Islet precursor cell (in vitro differentiated cells): Measurements from ENCODE around the gene EPB42.
"Not testable (repeated sequence)": the region's sequence is repeated elsewhere in the genome, so short reads cannot be mapped to it uniquely, and the experiment has no call there.

Source experiments
- DNase-seq: peaks from one replicate; pipeline ENCODE4 v3.0.0-alpha.2; 2018

EPB42 gene

DNA sequence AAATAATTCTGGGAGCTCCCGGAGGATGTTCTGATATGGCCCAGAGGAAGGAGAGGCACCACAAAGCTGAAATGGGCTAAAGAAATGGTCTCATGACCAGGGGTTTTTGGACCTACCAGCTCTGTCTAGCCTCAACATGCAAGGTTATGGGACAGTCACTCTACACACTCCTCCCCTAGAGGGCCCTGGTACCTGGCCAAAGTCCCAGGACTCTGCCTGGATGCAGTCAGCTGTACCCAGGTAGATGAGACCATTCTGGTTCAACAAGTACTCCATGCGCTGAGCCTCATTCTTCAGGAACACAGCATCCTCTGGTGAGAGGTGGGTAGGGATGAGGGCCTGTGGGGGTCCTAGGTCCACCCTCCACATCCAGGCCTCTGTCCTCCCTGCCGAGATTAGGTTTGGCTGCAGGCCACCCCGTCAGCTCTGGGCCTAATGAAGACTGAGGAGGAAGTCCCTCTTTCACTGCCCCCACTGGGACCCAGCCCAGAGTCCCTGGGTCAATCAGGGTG, 9.5 kb downstream of the EPB42 start:
- peak; percentile 25 for DNase-seq

DNA sequence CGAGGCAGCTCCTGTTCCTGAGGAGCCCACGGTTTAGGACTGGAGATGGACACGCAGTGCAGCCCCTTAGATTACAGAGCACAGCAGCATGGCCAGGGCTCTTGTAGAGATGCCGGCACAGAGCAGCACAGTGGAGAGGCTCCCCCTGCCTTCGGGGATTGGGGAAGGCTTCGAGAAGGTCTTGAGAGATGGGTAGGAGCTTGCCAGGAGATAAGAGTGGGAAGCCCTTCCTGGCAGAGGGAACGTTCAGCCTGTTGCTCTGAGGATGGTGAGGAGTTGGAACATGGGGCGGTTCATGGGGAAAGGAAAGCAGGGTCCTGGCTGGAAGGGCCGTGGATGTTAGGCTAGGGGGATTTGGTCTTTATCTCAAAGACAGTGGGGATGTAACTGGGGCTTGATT, 10.0 kb downstream of the EPB42 start:
- no peak for DNase-seq

DNA sequence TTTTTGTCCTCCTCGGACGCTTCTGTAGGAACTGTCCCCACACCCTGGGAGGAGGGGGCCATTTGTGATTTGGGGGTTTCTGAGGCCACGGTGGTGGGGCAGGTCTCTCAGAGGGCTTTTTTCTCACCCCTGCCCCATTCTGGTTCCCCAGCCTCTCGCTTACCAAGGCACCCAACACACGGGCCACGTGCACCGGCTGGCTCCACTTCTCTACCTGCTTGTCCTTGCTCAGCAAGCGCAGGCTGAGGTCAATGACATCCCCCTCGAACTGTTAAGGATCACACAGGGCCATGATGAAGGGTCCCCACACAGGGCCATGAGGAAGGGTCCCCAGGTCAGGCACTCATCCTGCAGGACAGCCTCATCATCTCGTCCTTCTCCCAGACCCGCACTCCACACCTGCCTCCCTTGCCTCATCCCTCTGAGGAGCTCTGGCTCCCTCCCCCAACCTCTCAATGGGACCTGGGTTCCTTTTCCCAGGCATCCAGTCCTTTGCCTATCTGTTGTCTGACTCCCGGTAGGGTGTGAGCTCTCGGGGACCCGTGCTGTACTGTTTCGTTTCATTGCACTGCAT, 10.6 kb downstream of the EPB42 start:
- DNase-seq: peak; percentile 37

DNA sequence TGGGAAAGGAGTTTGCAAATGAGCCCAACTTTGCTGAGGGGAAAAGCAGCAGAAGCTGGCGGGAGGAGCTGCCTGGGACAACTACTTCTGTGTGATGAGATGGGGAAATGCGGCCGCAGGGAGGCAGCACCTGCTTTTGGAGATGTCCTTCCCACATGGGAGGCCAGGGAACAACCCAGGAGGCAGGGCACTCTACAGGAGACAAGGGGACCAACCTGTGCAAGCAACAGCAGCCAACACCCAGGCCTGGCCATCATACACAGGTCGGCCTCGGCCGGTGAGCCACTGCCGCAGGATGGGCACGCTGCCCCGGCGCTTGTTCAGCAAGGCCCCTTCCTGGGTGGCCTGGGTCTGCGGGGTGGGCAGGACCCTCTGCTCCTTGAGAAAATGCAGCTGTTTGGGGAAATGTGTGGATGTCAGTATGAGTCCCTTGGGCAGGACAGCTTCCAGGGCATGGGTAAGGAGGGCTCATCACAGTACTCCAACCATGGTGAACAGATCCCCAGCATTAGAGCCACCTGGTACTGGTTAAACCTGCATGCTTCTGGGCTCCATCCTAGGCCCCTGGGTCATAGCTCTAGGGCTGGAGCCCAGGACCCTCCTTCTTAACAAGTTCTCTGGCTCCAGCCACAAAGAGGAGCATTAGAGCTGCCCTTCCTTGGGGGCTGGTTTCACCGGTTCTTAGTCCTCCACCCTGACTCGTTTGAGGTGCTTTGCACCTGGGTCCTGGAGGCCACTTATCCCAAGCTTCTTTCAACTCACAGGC, 11.6 kb downstream of the EPB42 start:
- peak; percentile 77 for DNase-seq

DNA sequence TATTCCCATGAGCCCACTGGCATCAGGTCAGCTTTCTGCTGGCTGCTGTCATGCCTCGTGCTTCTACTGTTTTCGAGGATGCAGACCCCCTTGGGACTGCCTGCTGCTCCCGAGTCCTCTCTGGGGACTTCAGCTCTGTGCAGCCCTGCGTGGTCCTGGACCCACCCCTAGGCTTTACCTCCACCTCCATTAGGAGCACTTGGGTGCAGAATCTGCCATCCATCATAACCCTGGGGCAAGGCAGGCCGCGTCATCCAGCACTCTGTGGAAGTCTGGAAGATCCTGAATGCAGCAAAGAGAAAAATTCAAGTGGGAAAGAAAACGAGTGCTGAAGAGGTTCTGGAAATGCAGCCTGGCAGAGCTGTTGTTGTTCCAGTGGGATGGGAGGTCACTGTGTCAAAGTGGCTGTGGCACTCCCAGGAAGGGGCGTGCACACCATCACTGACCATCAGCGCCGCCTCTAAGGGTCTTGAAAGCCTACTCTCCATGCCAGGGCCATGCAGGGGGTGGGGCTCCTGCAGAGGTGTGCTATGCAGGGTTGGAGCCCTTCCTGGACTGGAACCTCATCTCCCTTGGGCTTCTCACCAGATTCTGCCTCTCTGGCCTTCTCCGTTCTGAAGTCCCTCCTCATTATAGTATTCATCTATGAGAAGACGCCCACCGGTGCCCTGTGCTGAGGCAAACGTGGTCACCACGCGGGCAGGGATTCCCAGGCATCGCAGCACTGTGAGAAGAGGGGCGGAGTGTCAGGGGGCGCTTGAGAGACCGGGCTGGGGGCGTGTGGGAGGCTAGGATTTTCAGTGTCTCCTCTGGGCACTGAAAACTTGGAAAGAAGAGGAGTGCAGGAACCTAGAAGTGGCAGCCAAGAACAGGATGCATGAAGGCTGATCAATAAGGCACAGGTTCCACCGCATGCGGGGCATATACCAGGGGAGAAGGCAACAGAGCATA, 12.5 kb downstream of the EPB42 start:
- DNase-seq: peak; percentile 45

DNA sequence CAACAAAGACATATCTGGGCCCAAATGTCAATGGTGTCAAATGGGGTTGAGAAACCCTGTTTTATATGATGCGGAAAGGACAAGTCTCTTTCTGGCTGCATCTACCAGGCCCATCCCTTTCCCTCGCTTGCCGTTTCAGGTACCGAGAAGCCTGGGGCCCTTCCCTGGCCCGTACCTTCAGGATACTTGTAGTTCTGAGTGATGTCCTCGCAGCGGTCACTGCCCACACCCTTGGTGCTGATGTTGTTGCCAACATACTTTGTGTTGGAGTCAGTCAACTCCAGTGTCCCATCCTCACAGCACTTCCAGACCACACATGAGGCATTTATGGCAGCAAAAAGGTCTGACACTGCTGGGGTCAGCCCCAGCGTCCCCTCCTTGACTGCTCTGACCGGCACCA, 13.8 kb downstream of the EPB42 start:
- DNase-seq: peak; percentile 32

DNA sequence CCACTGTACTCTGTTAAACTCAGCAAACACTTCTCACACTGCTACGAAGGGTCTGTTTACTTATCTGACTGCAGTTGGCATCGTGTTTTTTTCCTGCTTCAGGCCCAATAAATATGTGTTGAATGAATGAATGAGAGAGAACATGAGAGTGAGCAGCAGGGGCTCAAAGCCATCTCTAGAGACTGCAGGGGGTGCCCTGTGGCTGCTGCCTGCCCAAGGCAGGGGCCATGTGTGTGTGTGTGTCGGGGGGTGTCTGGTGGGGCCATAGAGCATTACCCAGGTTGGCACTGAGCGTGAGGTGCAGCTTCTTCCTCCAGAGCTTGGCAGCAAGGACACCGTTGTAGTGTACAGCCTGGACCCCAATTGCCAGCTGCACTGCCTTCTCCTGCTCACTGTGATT, 14.8 kb downstream of the EPB42 start:
- no peak for DNase-seq

DNA sequence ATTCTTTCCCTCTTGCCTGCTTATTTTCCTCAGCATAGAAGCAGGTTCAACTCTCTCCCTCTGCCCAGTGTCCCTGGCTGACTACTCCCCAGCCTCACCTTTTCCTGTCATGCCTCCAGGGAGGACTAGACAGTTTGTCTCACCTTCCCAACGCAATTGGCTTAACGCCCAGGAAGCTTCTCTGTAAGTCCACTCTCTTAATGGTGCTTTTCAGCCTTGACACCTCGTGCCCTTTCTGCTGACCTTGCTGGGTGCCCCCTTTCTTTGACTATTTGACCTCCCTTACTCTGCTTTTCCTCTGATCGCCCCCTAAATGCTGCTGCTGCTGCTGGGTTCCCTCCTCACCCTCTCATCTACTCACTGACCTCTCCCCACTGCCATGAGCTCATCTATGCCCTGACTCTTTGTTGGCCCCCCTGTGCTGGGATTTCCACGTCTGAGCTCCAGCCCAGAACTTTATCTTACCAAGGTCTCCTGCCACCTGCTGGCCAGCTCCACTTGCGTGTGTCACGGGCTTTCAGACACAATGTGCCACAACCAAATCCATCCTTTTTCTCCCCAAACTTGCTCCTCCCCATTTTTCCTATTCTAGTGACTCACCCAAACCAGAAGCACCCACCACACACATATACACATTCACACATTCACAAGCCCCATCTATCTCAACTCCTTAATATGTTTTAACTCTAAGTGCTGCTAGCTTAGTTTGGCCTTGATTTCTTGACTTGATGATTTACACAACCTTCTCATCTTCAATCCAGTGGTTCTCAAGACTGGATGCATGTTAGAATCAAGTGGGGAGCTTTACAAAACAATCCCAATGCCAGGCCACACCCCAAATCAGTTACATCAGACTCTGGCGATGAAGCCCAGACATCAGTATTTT, 16.6 kb downstream of the EPB42 start:
- DNase-seq: peak; percentile 77

DNA sequence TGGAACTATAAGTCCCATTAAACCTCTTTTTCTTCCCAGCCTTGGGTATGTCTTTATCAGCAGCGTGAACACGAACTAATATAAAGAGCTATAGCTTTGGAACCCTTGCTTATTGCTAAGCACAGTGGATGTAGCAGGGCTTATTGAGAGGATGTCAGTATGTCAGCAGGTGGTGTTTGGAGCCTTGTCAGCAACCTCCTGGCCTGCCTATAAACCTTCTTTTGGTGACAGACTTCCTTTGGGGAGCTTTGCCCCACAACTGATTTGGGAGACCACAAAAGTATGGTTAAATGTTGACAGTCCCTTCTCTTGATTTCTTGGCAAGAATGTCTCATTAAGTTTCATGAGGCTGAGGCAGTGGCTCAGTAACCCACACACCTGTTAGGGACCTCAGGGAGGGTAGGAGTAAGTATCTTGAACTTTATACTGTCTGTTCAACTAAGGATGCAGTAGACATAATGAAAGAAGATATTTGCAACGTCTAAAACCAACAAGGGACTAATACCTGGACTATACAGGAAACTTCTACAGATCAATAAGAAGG, 20.8 kb downstream of the EPB42 start:
- no peak for DNase-seq

DNA sequence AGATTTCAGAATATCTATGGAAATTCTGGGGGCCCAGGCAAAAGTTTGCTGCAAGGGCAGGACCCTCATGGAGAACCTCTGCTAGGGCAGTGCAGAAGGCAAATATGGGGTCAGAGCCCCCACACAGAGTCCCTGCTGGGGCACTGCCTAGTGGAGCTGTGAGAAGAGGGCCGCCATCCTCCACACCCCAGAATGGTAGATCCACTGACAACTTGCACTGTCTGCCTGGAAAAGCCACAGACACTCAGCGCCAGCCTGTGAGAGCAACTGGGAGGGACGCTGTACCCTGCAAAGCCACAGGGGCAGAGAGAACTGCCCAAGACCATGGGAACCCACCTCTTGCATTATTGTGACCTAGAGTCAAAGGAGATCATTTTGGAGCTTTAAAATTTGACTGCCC, 21.8 kb downstream of the EPB42 start:
- no peak for DNase-seq

DNA sequence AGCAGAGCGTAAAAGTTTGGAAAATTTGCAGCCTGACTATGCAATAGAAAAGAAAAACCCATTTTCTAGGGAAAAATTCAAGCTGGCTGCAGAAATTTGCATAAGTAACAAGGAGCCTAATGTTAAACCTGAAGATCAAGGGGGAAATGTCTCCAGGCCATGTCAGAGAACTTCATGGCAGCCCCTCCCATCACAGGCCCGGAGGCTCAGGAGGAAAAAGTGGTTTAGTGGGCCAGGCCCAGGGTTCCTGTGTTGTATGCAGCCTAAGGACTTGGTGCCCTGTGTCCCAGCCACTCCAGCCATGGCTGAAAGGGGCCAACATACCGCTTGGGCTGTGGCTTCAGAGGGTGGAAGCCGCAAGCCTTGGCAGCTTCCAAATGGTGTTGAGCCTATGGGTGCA, 22.3 kb downstream of the EPB42 start:
- not testable (repeated sequence) for DNase-seq

DNA sequence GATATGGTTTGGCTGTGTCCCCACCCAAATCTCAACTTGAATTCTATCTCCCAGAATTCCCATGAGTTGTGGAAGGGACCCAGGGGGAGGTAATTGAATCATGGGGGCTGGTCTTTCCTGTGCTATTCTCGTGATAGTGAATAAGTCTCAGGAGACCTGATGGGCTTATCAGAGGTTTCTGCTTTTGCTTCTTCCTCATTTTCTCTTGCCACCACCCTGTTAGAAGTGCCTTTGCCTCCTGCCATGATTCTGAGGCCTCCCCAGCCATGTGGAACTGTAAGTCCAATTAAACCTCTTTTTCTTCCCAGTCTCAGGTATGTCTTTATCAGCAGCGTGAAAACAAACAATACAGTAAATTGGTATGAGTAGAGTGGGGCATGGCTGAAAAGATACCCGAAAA, 23.0 kb downstream of the EPB42 start:
- DNase-seq: not testable (repeated sequence)

DNA sequence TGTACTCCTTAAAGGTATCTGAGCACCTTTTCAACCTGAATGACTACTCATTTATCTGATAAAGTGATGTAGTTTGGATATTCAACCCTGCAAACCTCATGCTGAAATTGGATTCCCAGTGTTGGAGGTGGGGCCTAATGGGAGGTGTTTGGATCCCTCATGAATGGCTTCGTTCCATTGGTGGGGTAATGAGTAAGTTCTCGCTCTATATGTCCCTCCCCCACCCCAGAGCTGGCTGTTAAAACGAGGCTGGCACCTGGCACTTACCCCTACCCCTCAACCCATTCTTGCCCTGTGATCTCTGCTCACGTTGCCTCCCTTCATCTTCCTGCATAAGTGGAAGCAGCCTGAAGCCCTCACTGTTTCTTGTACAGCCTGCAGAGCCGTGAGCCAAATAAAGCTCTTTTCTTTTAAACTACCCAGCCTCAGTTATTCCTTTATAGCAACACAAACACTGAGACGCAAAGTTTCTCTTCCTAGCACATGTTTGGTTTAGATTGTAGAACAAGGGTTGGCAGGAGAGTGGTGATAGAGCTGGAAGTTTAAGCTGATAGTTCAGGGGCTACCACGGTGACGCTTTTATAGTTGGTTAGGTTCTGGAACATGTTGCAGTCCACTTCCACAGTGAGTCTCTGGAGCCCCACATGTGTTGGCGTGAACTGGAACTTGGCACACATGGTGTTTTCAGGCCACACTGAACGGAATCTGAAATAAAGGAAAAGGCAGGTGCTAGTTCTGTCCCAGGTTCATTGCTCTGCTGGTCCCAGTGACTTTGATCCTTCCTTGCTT, 23.9 kb downstream of the EPB42 start:
- DNase-seq: no peak

DNA sequence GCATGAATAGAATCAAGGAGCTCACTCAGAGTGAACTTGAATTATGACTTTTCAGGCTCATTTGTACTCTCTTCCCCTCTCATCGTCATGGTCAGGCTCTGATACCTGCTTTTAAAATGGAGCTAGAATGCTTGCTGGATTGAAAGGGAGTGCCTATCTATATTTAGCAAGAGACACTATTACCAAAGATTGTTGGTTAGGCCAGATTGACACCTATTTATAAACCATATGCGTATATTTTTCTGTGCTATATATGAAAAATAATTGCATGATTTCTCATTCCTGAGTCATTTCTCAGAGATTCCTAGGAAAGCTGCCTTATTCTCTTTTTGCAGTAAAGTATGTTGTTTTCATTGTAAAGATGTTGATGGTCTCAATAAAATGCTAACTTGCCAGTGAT, 26.0 kb downstream of the EPB42 start:
- DNase-seq: no peak

DNA sequence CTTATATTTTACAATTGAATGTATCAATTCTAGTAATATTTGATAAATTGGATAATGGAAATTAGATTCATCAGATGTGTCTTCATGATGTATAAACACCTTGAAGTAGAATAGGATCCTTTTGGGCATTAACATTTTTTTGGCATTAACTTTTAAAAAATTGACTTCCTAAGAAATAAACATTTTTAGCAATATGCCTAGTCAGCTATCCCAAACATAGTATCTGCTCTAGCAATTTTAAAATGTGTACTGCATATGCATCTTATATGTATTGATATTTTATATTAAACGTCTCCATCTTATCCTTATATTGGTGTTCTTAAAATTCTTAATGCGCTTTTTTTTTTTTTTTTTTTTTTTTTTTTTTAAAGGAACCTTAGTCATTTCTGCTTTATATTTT, 27.1 kb downstream of the EPB42 start:
- no peak for DNase-seq

DNA sequence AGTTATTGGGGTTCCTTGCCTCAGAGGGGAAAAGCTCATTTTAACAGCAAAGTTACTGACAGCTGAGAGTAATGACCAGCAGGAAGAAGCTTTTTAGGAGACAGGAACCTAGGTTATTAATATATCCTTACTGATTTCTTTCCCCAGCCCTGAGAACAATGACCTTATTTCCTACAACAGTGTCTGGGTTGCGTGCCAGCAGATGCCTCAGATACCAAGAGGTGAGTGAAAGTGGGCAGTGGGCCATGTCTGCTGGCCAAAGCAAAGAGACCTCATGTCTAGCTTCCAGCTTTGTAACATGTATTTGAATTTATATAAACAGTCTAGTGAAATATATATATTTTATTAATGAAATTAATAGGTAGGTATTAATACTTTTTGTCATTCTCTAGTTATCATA, 30.6 kb downstream of the EPB42 start:
- DNase-seq: no peak

DNA sequence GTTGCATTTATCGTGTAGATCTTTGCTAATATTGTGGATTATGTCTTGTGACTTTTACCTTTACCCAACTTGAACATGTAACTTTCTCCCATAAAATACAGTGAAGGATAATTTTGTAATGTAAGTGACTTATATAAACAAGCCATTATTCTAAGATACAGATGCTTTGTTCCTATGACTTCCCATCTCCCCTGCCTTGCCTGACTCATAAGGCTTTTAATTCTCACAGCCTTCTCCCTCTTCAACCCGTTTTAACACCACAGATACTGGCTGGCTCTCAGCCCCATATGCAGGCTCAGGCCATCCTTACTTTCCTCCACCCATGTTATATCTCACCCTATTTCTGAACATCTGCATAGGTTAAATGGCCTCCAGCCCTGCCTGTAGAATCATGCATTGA, 31.5 kb downstream of the EPB42 start:
- no peak for DNase-seq

DNA sequence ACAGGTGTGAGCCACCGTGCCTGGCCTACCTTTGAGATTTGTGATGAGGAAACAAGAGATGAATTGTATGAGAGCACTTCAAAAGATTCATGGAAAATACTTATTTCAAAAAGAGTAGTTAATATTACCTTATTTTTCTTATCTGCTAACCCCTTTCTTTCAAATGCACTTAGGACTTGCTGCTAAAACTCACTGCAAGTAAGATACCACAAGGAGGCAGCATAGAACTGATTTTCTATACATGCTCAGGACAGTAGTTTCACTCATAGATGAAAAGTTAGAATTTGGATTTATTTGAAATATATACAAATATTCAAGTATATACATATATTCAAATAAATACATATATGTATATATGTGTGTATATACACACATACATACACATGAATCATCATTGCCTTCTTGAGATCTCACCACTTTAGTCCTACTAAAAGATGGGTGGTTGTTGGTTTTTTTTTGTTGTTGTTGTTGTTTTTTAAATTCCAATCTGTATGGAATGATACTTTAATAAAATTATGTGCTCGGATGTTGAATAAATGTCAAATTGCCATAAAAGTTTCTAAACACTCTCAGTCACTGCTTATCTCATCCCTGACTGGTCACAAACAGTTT, 33.2 kb downstream of the EPB42 start:
- no peak for DNase-seq

DNA sequence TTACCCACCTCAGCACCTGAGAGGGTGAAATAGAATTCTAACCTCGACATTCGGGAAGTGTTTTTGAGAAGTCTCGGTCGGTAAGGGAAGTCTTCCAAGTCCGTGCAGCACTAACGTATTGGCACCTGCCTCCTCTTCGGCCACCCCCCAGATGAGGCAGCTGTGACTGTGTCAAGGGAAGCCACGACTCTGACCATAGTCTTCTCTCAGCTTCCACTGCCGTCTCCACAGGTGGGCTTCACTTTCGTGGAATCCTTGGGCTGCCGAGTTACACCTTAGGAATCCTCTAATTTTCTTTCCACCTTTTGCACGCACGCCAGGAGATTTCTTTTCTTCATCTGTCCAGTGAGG, 34.8 kb downstream of the EPB42 start:
- no peak for DNase-seq

DNA sequence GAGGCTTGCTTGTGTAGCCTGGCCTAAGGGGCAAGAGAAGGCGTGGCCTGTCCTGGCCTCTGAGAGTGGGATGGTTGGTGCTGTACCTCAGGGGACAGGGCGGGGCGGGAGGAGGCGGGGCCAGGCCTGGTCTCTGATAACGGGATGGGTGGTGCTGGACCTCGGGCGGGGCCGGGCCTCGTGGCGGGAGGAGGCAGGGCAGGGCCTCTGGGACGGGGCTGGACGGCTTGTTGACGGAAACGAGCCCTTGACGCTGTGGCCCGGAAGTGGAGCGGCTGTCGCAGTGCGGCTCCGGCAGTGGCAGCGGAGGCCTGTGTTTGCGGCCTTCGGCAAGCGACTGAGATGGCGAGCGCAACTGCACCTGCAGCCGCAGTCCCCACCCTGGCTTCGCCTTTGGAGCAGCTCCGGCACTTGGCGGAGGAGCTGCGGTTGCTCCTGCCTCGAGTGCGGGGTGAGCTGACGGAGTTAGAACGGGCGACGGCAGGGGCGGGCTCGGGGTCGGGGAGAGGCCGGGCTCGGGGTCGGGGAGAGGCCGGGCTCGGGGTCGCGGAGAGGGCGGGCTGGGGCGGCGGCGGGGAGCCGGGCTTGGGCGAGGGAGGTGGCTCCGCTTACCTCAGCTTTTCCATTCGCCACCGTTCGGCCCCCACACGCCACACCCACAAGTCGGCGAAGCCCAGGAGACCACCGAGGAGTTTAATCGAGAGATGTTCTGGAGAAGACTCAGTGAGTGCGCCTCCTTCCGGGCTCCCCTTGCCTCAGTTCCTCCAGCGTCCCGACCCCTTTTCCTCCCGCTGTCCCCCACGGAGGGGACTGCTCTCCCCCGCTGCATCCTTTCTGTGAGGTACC, 35.4 kb downstream of the EPB42 start, which contains the start of gene CCNDBP1:
Gene CCNDBP1, plus strand, starts transcription at position 247 of the 846 bp plus-strand sequence. Its CDS starts 96 bp downstream, at position 343.
- DNase-seq: peak; percentile 99
